GM19099 (cell line): ENCODE results near the gene PACSIN2.

Source experiments
- POLR2A ChIP-seq: IDR thresholded peaks from 3 replicates; pipeline ENCODE4 v1.6.1; 2011; ENCODE audit warnings: low read depth; ENCODE audit not compliant: insufficient read length; ENCODE audit errors: extremely low read depth

The PACSIN2 gene

DNA sequence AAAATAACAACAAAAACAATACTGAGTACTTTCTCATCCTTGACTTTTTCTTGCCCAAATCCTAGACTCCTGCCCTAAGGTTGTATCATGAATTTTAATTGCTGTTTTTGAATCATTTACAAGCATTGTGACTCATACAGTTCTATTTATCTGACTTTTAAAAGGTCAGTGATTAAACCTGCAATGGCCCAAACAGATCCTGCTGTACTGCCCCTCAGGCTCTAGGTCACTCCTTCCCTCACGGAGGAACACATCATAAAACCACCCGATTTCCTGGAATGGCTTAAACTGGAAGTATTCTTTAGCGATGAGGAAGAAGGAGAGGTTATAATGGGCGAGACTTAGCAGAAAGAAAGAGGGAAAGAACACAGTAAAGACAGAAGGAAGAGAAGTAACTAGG, 170.2 kb downstream of the PACSIN2 start:
- TF ChIP-seq POLR2A: no peak

DNA sequence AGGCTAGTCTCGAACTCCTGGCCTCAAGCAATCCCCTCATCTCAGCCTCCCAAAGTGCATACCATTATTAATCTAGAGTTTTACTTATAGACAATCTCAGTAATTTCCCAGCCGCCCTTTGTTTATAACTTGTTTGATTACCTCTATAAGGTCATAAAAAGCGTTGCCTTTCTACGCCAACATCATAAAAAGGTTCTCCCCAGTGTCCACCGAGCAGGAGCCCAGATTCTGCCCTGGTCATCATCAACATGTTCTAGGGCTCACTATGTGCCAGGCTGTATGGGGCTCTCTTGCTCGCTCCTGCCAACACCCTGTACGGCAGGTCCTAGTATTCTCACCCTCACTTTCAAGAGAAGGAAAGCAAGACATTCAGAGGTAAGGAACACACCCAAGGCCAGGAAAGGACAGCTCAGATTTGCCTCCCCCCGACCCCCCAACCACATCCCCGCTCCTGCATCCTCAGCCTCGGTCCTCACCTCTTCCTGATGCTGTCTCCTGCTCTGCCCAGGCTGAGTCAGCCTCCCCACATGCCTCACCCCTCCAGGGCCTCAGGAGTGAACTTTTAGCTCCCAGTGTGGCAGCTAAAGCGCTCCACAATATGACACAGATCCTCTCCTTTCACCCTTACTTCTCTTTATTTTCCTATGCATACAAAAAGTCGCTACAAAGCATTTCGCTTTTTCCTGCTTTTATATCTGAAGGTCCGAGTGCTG, 172.1 kb downstream of the PACSIN2 start:
- no peak for TF ChIP-seq POLR2A

DNA sequence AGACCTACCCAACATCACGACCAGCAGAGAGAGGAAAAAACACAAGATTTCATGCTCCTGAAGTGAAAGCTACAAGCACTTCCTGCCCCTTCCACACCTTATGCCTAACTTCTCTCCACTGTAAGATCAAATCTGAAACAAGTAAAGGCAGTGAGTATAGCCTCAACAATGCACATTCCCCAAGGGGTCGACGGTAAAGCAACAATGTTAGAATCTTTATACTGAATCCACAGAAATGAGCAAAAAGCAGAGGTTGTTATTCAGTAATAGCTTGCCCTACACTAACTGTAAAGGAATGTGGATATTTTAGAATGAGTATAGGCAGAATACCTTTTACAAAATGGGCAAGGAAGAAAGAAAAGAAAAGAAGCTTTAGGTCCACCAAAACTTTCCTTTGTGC, 173.5 kb downstream of the PACSIN2 start:
- TF ChIP-seq POLR2A: no peak

DNA sequence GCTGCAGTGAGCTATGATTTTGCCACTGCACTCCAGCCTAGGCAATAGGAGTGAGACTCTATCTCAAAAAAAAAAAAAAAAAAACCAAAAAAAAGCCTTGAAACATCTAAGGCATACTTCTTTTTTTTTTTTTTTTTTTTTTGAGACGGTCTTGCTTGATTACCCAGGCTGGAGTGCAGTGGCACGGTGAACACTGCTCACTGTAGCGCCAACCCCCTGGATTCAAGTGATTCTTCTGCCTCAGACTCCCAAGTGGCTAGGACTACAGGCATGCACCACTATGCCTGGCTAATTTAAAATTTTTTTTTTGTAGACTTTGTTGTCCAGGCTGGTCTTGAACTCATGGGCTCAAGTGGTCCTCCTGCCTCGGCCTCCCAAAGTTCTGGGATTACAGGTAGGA, 177.4 kb downstream of the PACSIN2 start:
- no peak for TF ChIP-seq POLR2A

DNA sequence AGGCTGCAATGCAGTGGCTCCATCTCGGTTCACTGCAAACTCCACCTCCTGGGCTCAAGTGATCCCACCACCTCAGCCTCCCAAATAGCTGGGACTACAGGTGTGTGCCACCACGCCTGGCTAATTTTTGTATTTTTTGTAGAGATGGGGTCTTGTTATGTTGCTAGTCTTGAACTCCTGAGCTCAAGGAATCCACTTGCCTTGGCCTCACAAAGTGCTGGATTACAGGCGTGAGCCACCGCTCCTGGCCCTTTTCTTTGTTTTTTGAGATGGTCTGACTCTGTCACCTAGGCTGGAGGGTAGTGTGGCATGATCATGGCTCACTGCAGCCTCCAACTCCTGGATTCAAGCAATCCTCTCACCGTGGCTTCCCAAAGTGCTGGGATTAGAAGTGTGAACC, 178.9 kb downstream of the PACSIN2 start:
- no peak for TF ChIP-seq POLR2A

DNA sequence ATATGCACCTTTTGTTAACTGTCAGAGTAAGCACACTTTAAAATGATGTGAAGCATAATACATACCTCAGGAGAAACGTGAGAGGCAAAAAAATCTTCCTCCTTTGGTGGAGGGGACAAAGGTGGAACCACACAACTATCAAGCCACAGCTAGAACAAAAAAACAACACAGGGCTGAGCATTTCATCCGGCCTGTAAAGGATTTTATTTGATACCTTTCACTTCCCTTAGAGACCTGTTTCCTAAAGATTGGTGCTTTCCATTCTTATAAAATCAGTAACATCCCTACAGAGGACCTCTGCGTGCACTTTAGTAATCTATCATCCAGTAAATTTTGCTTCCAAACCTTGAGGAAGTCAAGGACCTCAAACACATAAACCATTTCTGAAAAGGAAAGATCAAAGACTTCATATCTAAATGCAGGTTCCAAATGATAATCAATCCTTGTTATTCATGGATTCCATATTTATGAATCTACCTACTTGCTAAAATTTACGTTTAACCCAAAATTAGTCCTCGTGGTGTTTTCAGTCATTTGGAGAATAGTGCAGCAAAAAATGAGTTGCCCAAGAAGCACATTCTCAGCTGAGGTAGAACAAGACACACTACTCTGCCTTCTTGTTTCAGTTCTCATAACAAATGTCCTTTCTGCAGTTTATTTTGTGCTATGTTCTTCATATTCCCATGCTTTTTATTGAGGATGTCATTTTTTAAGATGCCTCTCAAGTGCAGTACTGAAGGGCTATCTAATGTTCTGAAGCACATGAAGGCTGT, 180.6 kb downstream of the PACSIN2 start:
- no peak for TF ChIP-seq POLR2A

DNA sequence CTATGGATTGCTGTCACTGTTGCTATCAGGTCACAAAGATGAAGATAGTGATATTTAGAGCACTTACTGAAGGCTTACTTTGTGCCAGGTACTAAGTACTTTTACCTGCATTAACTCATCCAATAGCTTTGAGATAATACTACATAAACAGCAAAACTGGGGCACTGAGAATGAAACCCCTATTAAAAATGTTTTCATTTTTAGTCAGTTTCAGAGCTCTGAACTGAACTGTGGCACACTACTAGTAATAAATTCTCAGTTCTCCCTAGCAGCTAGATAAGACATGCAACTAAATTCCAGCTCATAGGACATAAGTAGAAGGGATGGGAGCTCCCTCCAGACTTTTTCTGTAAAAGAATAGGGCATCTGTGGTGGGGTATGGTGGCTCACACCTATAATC, 181.8 kb downstream of the PACSIN2 start:
- no peak for TF ChIP-seq POLR2A

DNA sequence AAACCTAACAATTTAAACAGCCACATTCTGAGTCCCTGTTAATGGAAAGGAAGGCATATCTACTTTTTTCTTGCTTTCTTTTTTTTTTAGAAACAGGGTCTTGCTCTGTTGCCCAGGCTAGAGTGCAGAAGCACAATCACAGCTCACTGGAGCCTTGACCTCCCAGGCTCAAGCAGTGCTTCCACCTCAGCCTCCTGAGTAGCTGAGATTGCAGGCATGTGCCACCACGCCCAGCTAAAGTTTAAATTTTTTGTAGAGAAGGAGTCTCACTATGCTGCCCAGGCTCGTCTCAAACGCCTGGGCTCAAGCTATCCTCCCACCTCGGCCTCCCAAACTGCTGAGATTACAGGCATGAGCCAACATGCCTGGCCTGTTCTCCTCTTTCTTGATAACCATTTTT, 183.2 kb downstream of the PACSIN2 start:
- no peak for TF ChIP-seq POLR2A

DNA sequence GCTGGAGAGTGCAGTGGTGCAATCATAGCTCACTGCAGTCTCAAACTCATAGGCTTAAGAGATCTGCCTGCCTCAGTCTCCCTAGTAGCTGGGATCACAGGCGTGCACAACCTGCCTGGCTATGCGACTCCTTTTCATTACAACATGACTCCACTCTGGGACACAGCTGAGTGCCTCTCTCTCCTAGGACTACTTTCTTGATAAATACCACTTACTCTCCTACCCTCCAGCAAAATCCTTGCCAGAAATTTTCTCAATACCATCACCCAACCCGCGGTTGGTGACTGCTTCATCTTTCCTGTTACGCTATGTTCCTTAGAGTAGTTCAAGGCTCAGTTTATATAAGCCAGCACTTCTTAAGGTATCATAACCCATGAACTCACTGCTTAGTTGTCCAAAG, 184.8 kb downstream of the PACSIN2 start:
- no peak for TF ChIP-seq POLR2A

DNA sequence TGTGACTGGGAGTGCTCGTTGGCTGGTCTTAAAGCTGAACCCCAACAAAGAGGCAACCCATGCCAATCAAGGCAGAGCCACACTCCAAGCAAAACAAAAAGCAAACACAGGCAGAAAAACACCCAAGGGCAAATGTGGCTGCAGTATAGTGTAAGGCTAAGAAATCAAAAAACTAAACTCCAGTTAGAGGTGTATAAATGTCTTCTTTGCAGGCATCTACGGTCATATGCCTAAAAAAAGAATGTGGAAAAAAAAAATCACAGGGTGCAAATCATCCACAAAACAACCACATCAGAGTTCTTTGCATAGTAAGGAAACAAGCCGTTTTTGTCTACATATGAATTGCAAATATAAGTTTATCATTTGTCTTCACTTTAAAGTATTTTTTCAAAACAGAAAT, 185.6 kb downstream of the PACSIN2 start:
- no peak for TF ChIP-seq POLR2A

DNA sequence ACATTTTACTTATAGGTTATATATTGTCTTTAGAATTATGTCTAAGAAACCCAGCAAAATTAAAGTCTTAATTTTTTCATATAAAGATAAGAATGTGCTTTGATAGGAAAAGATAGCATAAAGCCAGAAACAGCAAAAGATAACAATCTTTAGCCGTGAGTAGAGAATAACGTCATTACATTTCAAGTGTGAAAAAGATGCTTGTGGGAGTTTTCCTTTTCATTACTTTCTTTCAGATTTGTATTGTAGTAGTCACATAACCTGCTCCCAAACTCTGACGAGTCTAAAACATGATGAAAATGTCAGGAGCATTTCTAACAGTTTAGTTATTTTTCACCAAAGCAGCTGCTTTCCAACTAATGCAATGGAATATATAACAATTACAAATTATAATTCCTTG, 189.2 kb downstream of the PACSIN2 start:
- TF ChIP-seq POLR2A: no peak

DNA sequence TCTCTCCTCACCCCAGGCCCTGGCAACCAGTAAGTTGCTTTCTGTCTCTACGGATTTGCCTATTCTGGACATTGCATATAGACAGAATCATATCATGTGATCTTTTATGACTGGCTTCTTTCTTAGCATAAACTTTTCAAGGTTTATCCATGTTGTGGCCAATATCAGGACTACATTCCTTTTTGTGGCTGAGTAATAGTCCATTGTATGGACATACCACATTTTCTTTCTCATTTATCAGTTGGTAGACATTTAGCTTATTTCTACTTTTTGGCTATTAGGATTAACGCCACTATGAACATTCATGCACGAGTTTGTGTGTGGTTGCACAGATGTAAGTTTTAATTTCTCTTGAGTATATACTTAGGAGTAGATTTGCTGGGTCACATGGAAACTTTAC, 193.6 kb downstream of the PACSIN2 start:
- TF ChIP-seq POLR2A: no peak

DNA sequence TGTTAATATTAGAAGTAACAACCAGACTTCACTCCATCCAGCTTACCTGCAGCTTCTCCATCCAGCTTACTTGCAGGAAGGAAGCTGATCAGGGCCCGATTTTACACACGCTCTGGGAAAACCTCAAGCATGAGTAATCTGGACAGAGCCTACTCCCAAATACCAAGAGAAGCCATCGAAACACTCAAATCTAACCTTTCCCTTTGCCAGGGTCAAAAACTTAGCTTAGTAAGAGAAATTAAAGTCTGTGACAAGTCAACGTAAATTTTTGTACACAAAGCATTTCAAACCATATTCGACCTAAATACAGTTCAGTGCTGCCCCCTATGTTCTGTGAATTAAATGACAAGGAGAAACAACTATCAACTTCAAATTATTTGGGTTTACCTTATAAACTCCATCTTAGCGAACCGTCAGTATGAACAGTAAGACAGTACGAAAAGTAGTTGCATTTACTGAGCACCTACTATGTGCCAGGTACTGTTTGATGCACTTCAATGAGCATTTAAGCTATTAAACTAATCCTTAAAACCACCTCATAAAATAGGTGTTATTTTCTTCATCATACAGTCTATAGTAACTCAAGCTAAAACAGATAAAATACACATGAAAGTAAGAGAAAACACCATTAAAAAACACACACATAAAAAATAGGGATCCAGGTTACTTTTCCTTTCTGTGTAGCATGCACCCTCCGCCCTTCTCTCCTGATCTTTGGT, 194.7 kb downstream of the PACSIN2 start:
- TF ChIP-seq POLR2A: no peak
